ENCODE measurements around the gene TM2D3. TPM values are rescaled to one million over a fixed set of nuclear protein-coding genes. Genes with fewer than 3 reads are reported as not detected.
"Not testable (repeated sequence)": the region's sequence is repeated elsewhere in the genome, so short reads cannot be mapped to it uniquely, and the experiment has no call there.

Gene TM2D3
- total RNA-seq, 1 donor from 2014 or later: 48.7 TPM

- intact Hi-C loops (cut with micrococcal nuclease): no loop called here
- ATAC-seq (peak; percentile 63), DNase-seq (no peak)
Observed at GRCh38 chr15:101635944-101636727, 16.0 kb downstream of the TM2D3 start.

DNA sequence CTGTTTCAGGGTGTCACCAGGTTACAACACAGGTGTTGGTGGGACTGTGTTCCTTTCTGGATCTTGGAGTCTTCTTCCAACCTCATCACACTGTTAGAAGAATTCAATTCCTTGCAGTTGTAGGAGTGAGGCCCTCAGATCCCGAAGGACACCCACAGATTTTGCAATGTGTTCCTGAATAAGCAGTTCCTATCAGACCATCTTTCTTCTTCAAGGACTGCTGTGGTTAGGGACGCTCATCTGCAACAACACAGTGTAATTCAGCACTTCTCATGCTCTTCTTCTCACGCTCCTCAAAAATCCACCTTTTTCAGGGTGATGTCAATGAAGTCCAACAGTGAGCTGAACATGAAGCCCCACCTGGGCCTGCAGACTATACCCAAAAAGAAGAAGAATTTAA is 18.8 kb downstream of the TM2D3 start:
- intact Hi-C loops (cut with micrococcal nuclease): no loop called here
- DNase-seq (no peak), ATAC-seq (no peak)

GRCh38 chr15:101626729-101627128 is 25.5 kb downstream of the TM2D3 start:
- intact Hi-C loops (cut with micrococcal nuclease); ATAC-seq; DNase-seq: not testable (repeated sequence)

DNA sequence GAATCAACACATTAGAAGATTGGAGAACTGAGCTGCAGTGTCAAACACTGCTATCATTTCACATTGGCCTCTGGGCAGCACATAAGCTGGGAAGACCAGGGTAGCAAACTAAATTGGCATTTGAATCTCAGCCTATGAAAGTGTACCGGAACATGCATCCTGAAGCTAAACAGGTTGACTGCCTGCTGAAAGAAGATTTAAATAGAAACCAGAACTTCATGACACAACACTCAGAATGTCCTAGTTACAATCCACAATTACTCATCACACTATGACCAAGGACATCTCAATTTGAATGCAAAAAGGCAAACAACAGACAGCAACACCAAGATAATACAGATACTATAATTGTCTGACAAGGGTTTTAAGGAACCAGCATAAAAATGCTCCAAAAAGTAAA is 26.2 kb downstream of the TM2D3 start:
- peak; percentile 94 for ATAC-seq
- intact Hi-C loops (cut with micrococcal nuclease): no loop called here
- DNase-seq: no peak

GRCh38 chr15:101625184-101625583 is 27.0 kb downstream of the TM2D3 start:
- ATAC-seq: no peak
- intact Hi-C loops (cut with micrococcal nuclease): no loop called here
- no peak for DNase-seq

GRCh38 chr15:101623367-101624304 is 28.5 kb downstream of the TM2D3 start:
- no peak for DNase-seq
- no peak for ATAC-seq
- intact Hi-C loops (cut with micrococcal nuclease): no loop called here

- DNase-seq (no peak), ATAC-seq (no peak)
- intact Hi-C loops (cut with micrococcal nuclease): no loop called here
Observed at GRCh38 chr15:101621961-101622360, 30.2 kb downstream of the TM2D3 start.

GRCh38 chr15:101620671-101621070 is 31.5 kb downstream of the TM2D3 start:
- DNase-seq (no peak), ATAC-seq (no peak)
- intact Hi-C loops (cut with micrococcal nuclease): no loop called here

GRCh38 chr15:101619615-101619865 is 32.6 kb downstream of the TM2D3 start:
- DNase-seq: no peak
- no peak for ATAC-seq
- intact Hi-C loops (cut with micrococcal nuclease): no loop called here

DNA sequence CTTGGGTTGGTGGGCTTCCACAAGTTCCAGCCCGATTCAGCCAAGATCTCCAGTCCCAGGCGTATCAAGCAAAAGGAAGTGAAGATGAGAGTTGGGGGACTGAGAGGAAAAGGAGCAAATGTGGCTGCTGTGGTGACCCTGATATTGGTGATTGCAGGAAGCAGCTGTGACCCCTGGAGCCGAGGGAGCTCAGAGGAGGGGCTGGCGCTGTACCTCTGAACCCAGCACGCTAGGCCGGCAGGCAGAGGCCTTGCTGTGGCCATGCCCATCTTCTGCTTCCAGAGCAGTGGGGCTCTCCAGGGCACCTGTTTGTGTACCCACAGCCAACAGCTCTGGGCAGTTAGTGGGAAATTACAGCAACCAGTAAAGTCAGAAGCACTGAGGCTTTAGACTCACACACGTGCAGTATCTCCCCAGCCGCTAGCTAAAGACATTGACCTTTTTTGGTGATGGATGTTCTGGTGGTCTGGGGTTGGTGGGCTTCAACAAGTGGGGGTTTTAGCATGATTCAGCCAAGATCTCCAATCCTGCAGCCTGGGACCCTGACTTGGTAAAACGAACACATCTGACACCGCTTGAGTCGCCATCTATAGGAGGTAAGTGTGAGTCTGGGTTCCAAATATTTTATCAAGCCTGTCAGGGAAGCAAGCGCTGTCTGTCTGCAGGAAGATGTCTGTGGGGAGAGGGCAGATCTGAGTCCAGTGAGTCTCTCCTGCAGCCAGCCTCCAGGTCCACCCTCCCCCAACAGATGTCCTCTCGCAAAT is 33.1 kb downstream of the TM2D3 start:
- no peak for ATAC-seq
- DNase-seq: no peak
- intact Hi-C loops (cut with micrococcal nuclease): no loop called here

DNA sequence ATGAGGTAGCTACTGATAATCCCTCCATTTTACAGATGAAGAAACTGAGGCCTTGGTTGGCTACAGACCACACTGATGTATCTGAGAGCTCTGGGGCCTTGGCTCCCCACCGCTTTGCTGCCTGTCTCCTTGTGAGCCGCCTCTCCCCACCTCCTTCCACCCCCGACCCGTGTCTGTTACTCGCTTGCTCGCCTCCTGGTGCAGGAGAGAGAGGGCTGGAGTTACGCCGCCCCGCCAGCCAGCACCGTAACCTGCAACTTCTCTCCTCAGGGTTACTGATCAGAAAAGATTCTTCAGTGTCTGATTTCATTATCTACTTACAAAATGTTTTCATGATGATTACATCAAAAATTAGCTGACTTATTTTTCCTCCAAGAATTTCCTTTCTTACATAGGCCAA is 34.1 kb downstream of the TM2D3 start:
- intact Hi-C loops (cut with micrococcal nuclease): no loop called here
- ATAC-seq (no peak), DNase-seq (no peak)

GRCh38 chr15:101617390-101617965 is 34.7 kb downstream of the TM2D3 start:
- ATAC-seq: peak; percentile 23
- peak; percentile 57 for DNase-seq
- intact Hi-C loops (cut with micrococcal nuclease): no loop called here

DNA sequence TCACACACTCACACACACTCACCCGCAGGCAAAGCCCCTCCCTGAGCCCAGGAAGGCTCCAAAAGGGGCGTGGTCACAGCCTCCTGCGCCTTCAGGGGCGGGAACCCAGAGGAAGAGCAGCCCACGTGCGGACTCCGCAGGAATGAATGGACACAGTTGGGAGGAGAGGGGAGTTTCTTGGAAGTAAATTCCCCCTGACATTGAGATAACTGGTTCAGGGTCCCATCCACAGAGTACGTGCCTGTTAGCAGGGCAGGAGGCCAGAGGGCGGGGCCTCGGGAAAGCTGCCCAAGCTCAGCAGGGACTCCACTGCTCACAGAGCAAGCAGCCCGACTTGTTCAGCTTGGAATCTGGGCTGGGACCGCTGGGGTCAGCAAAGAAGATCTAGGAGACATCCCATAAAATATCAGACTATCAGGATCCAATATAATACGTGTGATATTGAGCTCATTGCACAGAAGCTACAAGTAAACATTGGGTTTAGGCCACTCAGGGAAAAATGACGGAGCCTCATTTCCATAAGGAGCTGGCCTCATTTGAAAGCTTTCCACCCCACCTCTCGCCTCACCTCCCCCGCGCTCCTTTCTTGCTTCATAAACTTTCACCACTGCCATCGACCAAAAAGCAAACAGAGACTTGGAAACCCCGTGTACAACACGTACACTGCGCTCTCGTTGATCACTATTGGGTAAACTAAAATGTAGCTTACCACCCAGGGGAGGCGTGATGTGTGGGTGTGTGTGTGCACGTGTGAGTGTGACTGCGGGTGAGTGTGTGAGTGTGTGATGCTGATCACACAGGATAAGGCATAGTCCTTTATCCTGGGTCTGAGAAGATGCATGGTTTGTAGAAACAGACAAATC is 36.0 kb downstream of the TM2D3 start:
- ATAC-seq (peak; percentile 64), DNase-seq (peak; percentile 88)
- intact Hi-C loops (cut with micrococcal nuclease): no loop called here

DNA sequence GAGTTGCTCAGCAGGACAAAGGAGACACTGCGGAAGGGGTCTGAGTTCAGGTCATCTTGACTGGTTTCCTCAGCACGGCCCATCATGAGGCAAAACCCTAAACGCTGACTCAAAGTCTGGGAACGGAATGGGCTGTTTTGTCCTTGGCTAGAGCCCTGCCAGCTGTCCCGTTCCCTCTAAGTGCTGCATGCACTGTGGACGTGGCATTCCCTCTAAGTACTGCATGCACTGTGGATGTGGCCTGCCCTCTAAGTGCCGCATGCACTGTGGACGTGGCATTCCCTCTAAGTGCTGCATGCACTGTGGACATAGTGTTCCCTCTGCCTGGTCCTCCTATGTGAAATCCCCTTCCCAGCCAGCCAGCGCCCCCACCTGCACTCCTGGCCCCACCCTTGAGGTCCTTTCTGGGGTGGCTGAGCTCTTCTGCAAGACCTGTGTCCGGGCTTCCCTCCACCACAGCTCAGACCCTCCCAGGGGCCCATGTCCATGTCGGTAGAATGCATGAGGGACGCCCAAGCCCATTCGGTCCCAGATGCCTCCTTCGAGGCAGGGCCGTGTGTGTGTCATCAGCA is 36.7 kb downstream of the TM2D3 start:
- DNase-seq: peak; percentile 66
- ATAC-seq: peak; percentile 46
- intact Hi-C loops (cut with micrococcal nuclease): no loop called here

DNA sequence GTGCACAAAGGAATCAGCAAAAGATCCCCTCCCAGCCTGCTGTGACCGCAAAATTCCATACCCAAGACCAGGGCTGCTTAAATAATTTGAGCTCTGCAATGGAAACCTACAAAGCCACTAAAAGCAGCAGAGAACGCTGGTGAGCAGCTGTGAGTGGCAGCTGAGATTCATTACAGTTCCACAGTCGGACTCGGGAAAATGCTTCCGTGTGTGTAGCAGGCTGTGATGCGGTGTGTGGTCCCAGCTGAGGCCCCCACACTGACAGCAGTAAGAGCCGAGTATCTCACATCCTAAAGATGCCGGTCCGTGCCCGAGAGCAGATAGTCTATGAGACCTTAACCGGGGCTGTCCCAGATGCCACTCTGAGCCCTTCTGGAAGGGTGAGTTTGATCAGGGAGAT is 37.4 kb downstream of the TM2D3 start:
- ATAC-seq (no peak), DNase-seq (no peak)
- intact Hi-C loops (cut with micrococcal nuclease): no loop called here

DNA sequence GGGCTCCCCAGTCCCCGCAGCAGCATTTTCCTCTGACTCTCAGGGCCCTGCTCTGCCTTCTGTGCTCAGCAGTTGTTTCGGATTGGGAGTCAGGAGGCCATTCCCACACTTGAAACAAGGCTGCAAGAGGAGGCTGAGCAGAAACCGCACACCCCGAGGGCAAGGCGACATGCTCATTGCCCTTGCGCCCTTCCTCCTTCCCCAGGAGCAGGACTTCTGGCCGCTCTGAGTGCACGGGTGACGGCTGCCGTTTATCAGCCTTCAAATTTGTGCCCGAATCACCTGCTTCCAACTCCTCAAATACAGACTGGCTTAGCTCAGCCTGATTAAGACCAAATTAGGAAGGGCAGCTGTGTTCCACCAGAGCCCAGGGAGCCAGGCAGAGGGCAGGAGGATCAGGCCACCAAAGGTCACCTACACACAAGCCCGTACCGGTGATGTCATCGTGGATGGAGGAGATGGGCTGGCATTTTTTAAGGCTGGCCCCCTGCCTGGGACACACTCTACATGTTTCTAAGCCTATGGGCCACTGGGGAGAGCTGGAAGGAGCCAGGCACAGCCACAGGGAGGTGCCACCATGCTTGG is 38.1 kb downstream of the TM2D3 start:
- DNase-seq: peak; percentile 37
- intact Hi-C loops (cut with micrococcal nuclease): no loop called here

DNA sequence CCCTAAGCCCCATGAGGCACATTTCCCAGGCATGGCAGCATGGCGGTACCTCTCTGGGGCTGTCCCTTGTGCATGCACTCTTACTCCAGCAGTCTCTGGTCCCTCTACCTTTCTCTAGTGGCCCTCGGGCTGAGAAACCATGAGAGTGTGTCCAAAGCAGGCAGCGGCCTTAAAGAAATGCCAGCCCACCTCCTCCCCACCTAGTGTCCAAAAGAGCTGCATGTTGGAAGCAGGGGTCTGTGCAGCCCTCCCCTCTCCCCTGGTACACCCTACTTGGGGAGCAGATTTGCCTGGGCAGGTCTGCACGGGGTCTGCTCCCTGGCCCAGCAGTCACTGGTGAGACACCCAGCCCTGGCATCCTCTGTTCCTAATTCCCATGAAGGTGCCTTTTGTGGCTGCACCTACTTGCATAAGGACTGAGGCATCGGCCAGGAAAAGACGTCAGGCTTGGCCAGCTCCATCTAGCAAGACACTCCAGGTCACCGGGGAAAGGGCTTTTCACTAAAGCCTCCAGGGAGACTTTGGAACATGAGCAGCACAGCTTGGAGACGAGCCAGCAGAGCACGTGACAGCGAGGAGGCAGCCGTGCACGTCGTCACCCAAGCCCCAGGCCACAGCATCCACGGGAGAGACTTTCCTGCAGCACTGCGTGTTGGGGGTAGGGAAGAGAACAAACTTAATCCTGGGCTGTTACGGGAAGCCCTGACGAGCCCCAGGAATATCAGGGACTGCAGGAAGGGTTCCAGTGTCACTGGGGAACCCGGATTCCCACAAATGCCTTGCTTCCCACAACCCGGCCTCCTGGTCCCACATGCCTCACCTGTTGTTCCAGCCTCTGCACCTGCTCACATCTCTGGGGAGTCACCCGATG is 38.8 kb downstream of the TM2D3 start:
- ATAC-seq (peak; percentile 62), DNase-seq (peak; percentile 92)
- intact Hi-C loops (cut with micrococcal nuclease): no loop called here

More for the DNA sequence above, 38.1 kb downstream of the TM2D3 start:
- ATAC-seq: no peak
